ENCODE measurements around the gene GXYLT2.

- TF ChIP-seq POLR2A (IDR thresholded peaks at IDR 0.05; ENCODE audit: low read length) (no peak), GATA1 (IDR thresholded peaks at IDR 0.05; ENCODE audit: low read depth, low read length) (no peak)
Measured at GRCh38 chr3:72972706-72973030, 84.8 kb downstream of the GXYLT2 start.

All from erythroblast (primary cell).